ENCODE results near the gene RAPGEF3. TPM values are rescaled to one million over a fixed set of nuclear protein-coding genes. Genes with fewer than 3 reads are reported as not detected.

Gene RAPGEF3
- total and polyA plus RNA-seq, 9 of the 15 experiments (the other 6 are each of a cell fraction or from before 2014, with no cell fraction given), result 0.03 to 0.78 (median 0.37) TPM; not detected in 1

GRCh38 chr12:47714826-47715386 is 43.8 kb downstream of the RAPGEF3 start (continued):
- TF ChIP-seq ZNF592 (IDR thresholded peaks at IDR 0.05), result no peak
- no peak for TF ChIP-seq ZNF354B (CRISPR knock-in tag; IDR thresholded peaks at IDR 0.05)
- TF ChIP-seq E2F1 (CRISPR knock-in tag; IDR thresholded peaks at IDR 0.05), result no peak
- TF ChIP-seq CHD2 (IDR thresholded peaks at IDR 0.05; ENCODE audit: low read depth, low read length), result no peak
- TF ChIP-seq ZNF668 (CRISPR knock-in tag; IDR thresholded peaks at IDR 0.05), result no peak
- no peak for TF ChIP-seq E2F8 (IDR thresholded peaks at IDR 0.05; ENCODE audit: low read depth, partially characterized antibody)
- no peak for TF ChIP-seq STAG1 (CRISPR knock-in tag; IDR thresholded peaks at IDR 0.05; ENCODE audit: borderline replicate concordance)
